Measurements from ENCODE around the gene TBL1Y.

GRCh38 chrY:7097021-7097420, 186.5 kb downstream of the TBL1Y start:
- TF ChIP-seq CTCF (IDR thresholded peaks at IDR 0.05) (no peak), ZFX (IDR thresholded peaks at IDR 0.05; ENCODE audit: borderline replicate concordance) (no peak)
